Osteoblast (primary cell): Measurements from ENCODE around the gene WDR4. TPM values are rescaled to one million over a fixed set of nuclear protein-coding genes. Genes with fewer than 3 reads are reported as not detected.

Experiments used
- DNase-seq: peaks from one replicate; pipeline ENCODE4 v3.0.0; 2011; ENCODE audit warnings: low spot score, mixed read lengths; ENCODE audit not compliant: insufficient read length; ENCODE audit errors: missing footprints
- H2AFZ ChIP-seq: 2 replicates; pipeline ENCODE4 v1.6.0; 2011; ENCODE audit warnings: mild to moderate bottlenecking, low read length
- H3K27ac ChIP-seq: 2 replicates; pipeline ENCODE4 v1.5.1; 2011; ENCODE audit warnings: mild to moderate bottlenecking, low read depth, low read length, moderate library complexity
- H3K27me3 ChIP-seq: 2 replicates; pipeline ENCODE4 v1.6.0; 2012; ENCODE audit warnings: mild to moderate bottlenecking, control low read depth, inconsistent platforms, low read length, moderate library complexity; ENCODE audit not compliant: insufficient read depth
- H3K36me3 ChIP-seq: 2 replicates; pipeline ENCODE4 v1.5.1; 2011; ENCODE audit warnings: mild to moderate bottlenecking, low read length, control low read depth, moderate library complexity; ENCODE audit not compliant: insufficient read depth
- H3K4me1 ChIP-seq: 2 replicates; pipeline ENCODE4 v1.5.1; 2011; ENCODE audit warnings: mild to moderate bottlenecking, low read length, control low read depth, moderate library complexity; ENCODE audit not compliant: insufficient read depth
- H3K4me2 ChIP-seq: 2 replicates; pipeline ENCODE4 v1.6.0; 2011; ENCODE audit warnings: mild to moderate bottlenecking, low read length; ENCODE audit not compliant: insufficient read depth
- H3K4me3 ChIP-seq: fragments of 200-600 bp; sonication (generic); 3 replicates; pipeline ENCODE4 v1.5.1; 2012; ENCODE audit warnings: mild to moderate bottlenecking, low read length, inconsistent platforms; ENCODE audit not compliant: insufficient read depth
- H3K79me2 ChIP-seq: 2 replicates; pipeline ENCODE4 v1.6.0; 2012; ENCODE audit warnings: mild to moderate bottlenecking, low read length, control low read depth, inconsistent platforms; ENCODE audit not compliant: insufficient read depth
- H3K9me3 ChIP-seq: 2 replicates; pipeline ENCODE4 v1.5.1; 2011; ENCODE audit warnings: low read depth, low read length, control low read depth
- H4K20me1 ChIP-seq: 2 replicates; pipeline ENCODE4 v1.6.0; 2012; ENCODE audit warnings: mild to moderate bottlenecking, low read length, control low read depth; ENCODE audit not compliant: insufficient read depth
- CTCF ChIP-seq: IDR thresholded peaks from 2 replicates; pipeline ENCODE4 v1.5.1; 2011; ENCODE audit warnings: mild to moderate bottlenecking, low read depth, low read length, moderate library complexity; ENCODE audit errors: extremely low read depth
- total RNA-seq: library from RNA; depleted of rRNA; stranded (reverse); fragments of >200 nt; gene quantifications from 2 replicates; pipeline ENCODE4 v1.2.3, GENCODE V29; 2012

The WDR4 gene
- total RNA-seq, 1 donor, result 10.1 TPM

- Histone ChIP-seq H3K27ac (no peak overlapping the region), H3K36me3 (peaks cover 59% of the 10 kb centered on the region), H4K20me1 (peaks cover 7% of the 10 kb centered on the region), H3K4me3 (no peak overlapping the region), H3K4me2 (no peak overlapping the region), H3K79me2 (peaks cover 6% of the 10 kb centered on the region), H2AFZ (no peak overlapping the region), H3K9me3 (no peaks in the 10 kb centered on the region), H3K27me3 (no peaks in the 10 kb centered on the region), H3K4me1 (no peaks in the 10 kb centered on the region)
- TF ChIP-seq CTCF, result no peak
- peak; percentile 59 for DNase-seq
These were observed 26.3 kb downstream of the WDR4 start for GRCh38 chr21:42852925-42853570.

- H3K79me2 ChIP-seq, result peaks cover 3% of the 10 kb centered on the region
- peak; percentile 83 for DNase-seq
- peaks cover 54% of the 10 kb centered on the region for H3K36me3 ChIP-seq
- no peak for TF ChIP-seq CTCF
- no peak overlapping the region for H3K4me2 ChIP-seq
- H2AFZ ChIP-seq, result no peak overlapping the region
- peaks cover 4% of the 10 kb centered on the region for H4K20me1 ChIP-seq
- no peaks in the 10 kb centered on the region for H3K27me3 ChIP-seq
- no peak overlapping the region for H3K27ac ChIP-seq
- H3K9me3 ChIP-seq, result no peaks in the 10 kb centered on the region
- no peaks in the 10 kb centered on the region for H3K4me1 ChIP-seq
- no peak overlapping the region for H3K4me3 ChIP-seq
These were observed 27.3 kb downstream of the WDR4 start for GRCh38 chr21:42851812-42852665.

GRCh38 chr21:42850866-42851391 lies 28.4 kb downstream of the WDR4 start:
- Histone ChIP-seq H3K4me2 (no peak overlapping the region), H3K27ac (no peak overlapping the region), H3K4me1 (no peaks in the 10 kb centered on the region), H3K27me3 (no peaks in the 10 kb centered on the region), H3K79me2 (peaks cover 9% of the 10 kb centered on the region), H4K20me1 (peaks cover 4% of the 10 kb centered on the region), H3K36me3 (peaks cover 52% of the 10 kb centered on the region), H3K4me3 (no peak overlapping the region), H3K9me3 (no peaks in the 10 kb centered on the region), H2AFZ (no peak overlapping the region)
- DNase-seq, result peak; percentile 83
- peak; percentile 34 for TF ChIP-seq CTCF

GRCh38 chr21:42850463-42850862 lies 28.9 kb downstream of the WDR4 start:
- no peak for TF ChIP-seq CTCF
- no peaks in the 10 kb centered on the region for H3K9me3 ChIP-seq
- H3K4me2 ChIP-seq, result no peak overlapping the region
- no peak overlapping the region for H3K27ac ChIP-seq
- no peaks in the 10 kb centered on the region for H3K4me1 ChIP-seq
- H2AFZ ChIP-seq, result no peak overlapping the region
- peaks cover 3% of the 10 kb centered on the region for H4K20me1 ChIP-seq
- peaks cover 13% of the 10 kb centered on the region for H3K79me2 ChIP-seq
- H3K4me3 ChIP-seq, result no peak overlapping the region
- H3K36me3 ChIP-seq, result peaks cover 51% of the 10 kb centered on the region
- H3K27me3 ChIP-seq, result no peaks in the 10 kb centered on the region
- DNase-seq, result no peak
